Activated CD4-positive, alpha-beta T cell treated with anti-CD3 and anti-CD28 coated beads, Interleukin-2, amount 10 ng/mL, durations not matched to agents 24 days and 14 days (primary cell): ENCODE results near the gene HCFC2. TPM values are rescaled to one million over a fixed set of nuclear protein-coding genes. Genes with fewer than 3 reads are reported as not detected.

Experiments used
- DNase-seq: peaks from one replicate; pipeline ENCODE4 v3.0.0; 2022
- H3K27ac Mint-ChIP-seq: one replicate; pipeline ENCODE4 v1.8.0; 2022; ENCODE audit warnings: mild to moderate bottlenecking, mixed read lengths
- H3K27me3 Mint-ChIP-seq: one replicate; pipeline ENCODE4 v1.8.0; 2022; ENCODE audit warnings: mixed read lengths
- H3K36me3 Mint-ChIP-seq: one replicate; pipeline ENCODE4 v1.8.0; 2022; ENCODE audit warnings: low read depth, mild to moderate bottlenecking, mixed read lengths
- H3K4me1 Mint-ChIP-seq: one replicate; pipeline ENCODE4 v1.8.0; 2021; ENCODE audit warnings: mixed read lengths
- H3K4me3 Mint-ChIP-seq: one replicate; pipeline ENCODE4 v1.8.0; 2022; ENCODE audit warnings: mild to moderate bottlenecking, moderate library complexity, mixed read lengths
- H3K9me3 Mint-ChIP-seq: one replicate; pipeline ENCODE4 v1.8.0; 2021; ENCODE audit warnings: mixed read lengths
- intact Hi-C: fragments of 100-400 bp; cut with micrococcal nuclease; formaldehyde crosslinking; loops from one replicate; pipeline ENCODE4 v1.15.1; 2023
- total RNA-seq: library from RNA; stranded (reverse); gene quantifications from 2 replicates; pipeline ENCODE4 v1.2.3, GENCODE V29; 2022

HCFC2 gene
- total RNA-seq, 1 donor from 2014 or later: 8.2 TPM

DNA sequence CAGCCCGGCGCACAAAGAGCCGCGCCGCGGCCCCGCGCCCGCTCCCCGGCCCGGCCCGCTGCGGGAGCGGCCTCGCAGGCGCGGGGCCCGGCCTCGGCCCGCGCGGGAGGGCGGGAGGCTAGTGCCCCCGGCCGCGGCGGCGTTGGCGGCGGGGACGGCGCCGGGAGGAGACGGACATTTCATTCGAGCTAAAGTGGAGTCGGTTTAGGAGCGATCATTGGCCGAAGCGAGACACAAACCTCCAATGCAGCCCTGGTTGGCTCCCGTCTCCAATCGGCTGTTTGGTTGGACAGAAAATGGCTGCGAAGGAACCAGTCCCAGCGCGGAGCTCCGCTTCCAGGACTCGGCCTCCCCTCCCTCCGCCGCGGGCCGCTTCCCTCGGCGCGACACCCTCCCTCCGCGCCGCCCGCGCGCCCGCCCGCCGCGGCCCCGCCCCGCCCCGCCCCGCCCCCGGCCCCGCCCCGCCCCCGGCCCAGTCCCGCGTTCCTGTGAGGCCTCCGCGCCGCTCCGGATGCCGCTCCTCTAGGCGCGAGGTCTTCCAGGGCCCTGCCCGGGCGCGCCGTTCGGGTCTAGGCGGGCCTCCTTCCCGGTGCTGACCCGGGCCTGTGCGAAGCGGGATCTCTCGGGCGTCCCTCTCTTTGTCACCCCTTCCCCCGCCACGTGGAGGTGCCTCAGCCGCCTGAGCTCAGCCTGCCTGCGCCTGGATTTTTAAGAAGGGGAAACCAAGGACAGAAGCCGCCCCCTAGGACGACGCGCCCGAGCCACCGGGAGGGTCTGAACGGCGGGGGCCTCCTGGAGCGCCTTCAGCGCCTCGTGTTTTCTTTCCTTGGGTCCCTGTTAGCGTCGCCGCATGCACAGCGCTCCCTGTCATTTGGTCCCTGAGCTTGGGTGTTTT is 73.8 kb downstream of the HCFC2 start, which contains the start of gene NFYB:
Gene NFYB, minus strand, starts transcription at position 309 of the 895 bp plus-strand sequence. CDS start 2,757 bp downstream, outside the sequence.
- intact Hi-C loops: loop anchor here (1.0 to 5.0 kb wide), 7 partner anchors 74 to 969 kb away; partner anchors contain the start of genes EID3, HCFC2, HSP90B1 and TDG
- Mint-ChIP-seq H3K9me3 (no peaks in the 10 kb centered on the region), H3K27ac (peak within 1 kb of the TSS; percentile 91), H3K27me3 (peaks cover 17% of the 10 kb centered on the region), H3K36me3 (no peaks in the 10 kb centered on the region), H3K4me1 (peaks cover 16% of the 10 kb centered on the region), H3K4me3 (peak within 1 kb of the TSS; percentile 87)
- peak; percentile 98 for DNase-seq

DNA sequence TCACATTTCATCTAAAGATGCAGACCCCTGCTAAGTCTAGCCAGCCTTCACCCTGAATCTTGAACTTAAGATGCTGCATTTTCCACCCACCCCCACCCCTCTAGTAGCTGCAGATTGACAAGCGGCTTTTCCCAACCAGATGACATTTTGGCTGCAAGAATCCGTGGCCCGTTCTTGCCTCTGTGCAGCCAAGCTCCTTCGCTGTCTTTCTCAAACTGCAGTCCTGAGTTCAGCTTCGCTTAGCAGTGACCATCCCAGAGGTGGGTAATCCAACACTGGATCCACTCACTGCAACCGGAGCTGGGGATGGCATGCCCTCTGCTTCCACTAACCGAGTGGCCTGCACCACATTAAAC is 74.4 kb downstream of the HCFC2 start:
- Mint-ChIP-seq H3K4me3 (peak overlapping the region; percentile 56), H3K4me1 (peaks cover 16% of the 10 kb centered on the region), H3K36me3 (no peaks in the 10 kb centered on the region), H3K27me3 (peaks cover 23% of the 10 kb centered on the region), H3K27ac (peak overlapping the region; percentile 42), H3K9me3 (no peaks in the 10 kb centered on the region)
- DNase-seq: peak; percentile 58
- intact Hi-C loops: loop anchor here (1.0 to 5.0 kb wide), 6 partner anchors 74 to 969 kb away; partner anchors contain the start of genes EID3, HCFC2, TDG and TXNRD1

DNA sequence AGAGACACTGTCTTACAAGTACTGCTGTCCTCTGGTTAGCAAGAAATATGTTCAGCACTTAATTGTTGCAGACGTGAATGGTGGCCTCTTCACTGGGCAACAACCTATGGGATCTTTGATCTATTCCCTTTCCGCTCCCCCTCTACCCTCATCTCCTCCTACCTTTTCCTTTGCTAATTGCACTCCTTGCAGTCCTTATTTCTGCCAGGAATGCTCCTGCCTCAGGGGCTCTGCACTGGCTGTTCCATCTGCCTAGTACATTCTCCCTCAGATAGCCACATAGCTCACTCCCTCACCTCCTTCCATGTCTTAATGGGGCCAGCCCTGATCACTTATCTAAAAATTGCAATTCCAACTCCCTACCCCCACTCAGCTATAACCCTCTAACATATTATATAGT is 78.2 kb downstream of the HCFC2 start:
- peak; percentile 48 for DNase-seq
- peaks cover 39% of the 10 kb centered on the region for H3K27me3 Mint-ChIP-seq
- intact Hi-C loops: no loop called here
- peaks cover 3% of the 10 kb centered on the region for H3K4me1 Mint-ChIP-seq
- H3K36me3 Mint-ChIP-seq: no peaks in the 10 kb centered on the region
- no peak overlapping the region for H3K27ac Mint-ChIP-seq
- H3K4me3 Mint-ChIP-seq: no peak overlapping the region
- H3K9me3 Mint-ChIP-seq: no peaks in the 10 kb centered on the region

DNA sequence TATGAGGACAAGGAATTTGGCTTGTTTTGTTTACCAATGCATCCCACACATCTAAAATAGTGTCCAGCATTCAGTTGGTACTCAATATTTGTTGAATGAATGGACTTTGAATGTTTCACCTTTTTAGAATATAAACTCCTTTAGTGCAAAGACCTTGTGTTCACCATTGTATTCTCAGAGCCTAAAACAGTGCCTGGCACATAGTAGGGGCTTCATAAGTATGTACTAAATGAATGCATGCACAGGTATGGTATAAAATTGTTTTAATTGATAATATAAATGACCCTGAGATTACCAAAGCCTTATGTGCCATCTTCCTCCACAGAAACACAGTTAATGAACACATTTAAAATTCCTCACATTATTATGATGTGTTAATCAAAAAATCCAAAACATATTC is 78.7 kb downstream of the HCFC2 start:
- Mint-ChIP-seq H3K4me3 (no peak overlapping the region), H3K27me3 (peaks cover 39% of the 10 kb centered on the region), H3K9me3 (no peaks in the 10 kb centered on the region)

GRCh38 chr12:104143918-104144317 is 79.6 kb downstream of the HCFC2 start:
- Mint-ChIP-seq H3K9me3 (no peaks in the 10 kb centered on the region), H3K27ac (no peak overlapping the region), H3K4me3 (no peak overlapping the region), H3K27me3 (peaks cover 46% of the 10 kb centered on the region), H3K36me3 (no peaks in the 10 kb centered on the region), H3K4me1 (peaks cover 2% of the 10 kb centered on the region)
- intact Hi-C loops: no loop called here
- no peak for DNase-seq

More for the DNA sequence above, 78.7 kb downstream of the HCFC2 start:
- intact Hi-C loops: no loop called here
- H3K36me3 Mint-ChIP-seq: no peaks in the 10 kb centered on the region
- no peak for DNase-seq
- no peak overlapping the region for H3K27ac Mint-ChIP-seq
- H3K4me1 Mint-ChIP-seq: peaks cover 3% of the 10 kb centered on the region

GRCh38 chr12:104147346-104147745 is 83.0 kb downstream of the HCFC2 start:
- no peaks in the 10 kb centered on the region for H3K4me1 Mint-ChIP-seq
- H3K36me3 Mint-ChIP-seq: no peaks in the 10 kb centered on the region
- DNase-seq: no peak
- H3K4me3 Mint-ChIP-seq: no peak overlapping the region
- H3K27me3 Mint-ChIP-seq: peaks cover 48% of the 10 kb centered on the region
- intact Hi-C loops: no loop called here
- H3K9me3 Mint-ChIP-seq: no peaks in the 10 kb centered on the region
- no peak overlapping the region for H3K27ac Mint-ChIP-seq

- no peak for DNase-seq
- H3K27me3 Mint-ChIP-seq: peaks cover 31% of the 10 kb centered on the region
- intact Hi-C loops: no loop called here
- H3K9me3 Mint-ChIP-seq: no peaks in the 10 kb centered on the region
- H3K4me3 Mint-ChIP-seq: no peak overlapping the region
- H3K36me3 Mint-ChIP-seq: no peaks in the 10 kb centered on the region
- H3K4me1 Mint-ChIP-seq: peaks cover 8% of the 10 kb centered on the region
- H3K27ac Mint-ChIP-seq: no peak overlapping the region
Observed at GRCh38 chr12:104150416-104150815, 86.1 kb downstream of the HCFC2 start.

GRCh38 chr12:104152685-104153241 is 88.4 kb downstream of the HCFC2 start:
- peaks cover 22% of the 10 kb centered on the region for H3K27me3 Mint-ChIP-seq
- intact Hi-C loops: no loop called here
- H3K4me3 Mint-ChIP-seq: no peak overlapping the region
- DNase-seq: no peak
- no peak overlapping the region for H3K27ac Mint-ChIP-seq
- peaks cover 8% of the 10 kb centered on the region for H3K4me1 Mint-ChIP-seq
- no peaks in the 10 kb centered on the region for H3K36me3 Mint-ChIP-seq
- no peaks in the 10 kb centered on the region for H3K9me3 Mint-ChIP-seq

DNA sequence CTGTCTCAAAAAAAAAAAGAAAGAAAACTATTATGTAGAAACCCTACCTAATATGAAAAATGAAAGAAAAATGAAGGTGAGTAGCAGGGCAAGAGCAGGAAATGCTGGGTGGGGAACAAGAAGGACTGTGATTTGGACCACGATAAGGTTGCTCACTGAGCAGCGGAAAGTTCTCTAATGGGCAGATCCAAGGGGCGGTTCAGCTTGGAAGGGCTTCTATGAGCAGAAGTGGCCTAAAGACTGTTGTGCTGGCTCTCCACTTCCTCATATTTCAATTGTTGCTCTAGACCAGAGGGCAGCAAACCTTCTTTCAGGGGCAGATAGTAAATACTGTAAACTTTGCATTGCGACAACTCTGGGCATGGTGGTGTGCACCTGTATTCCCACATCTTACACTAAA is 90.0 kb downstream of the HCFC2 start:
- no peak for DNase-seq
- Mint-ChIP-seq H3K27ac (no peak overlapping the region), H3K9me3 (no peaks in the 10 kb centered on the region), H3K4me3 (no peak overlapping the region), H3K4me1 (peaks cover 8% of the 10 kb centered on the region), H3K36me3 (no peaks in the 10 kb centered on the region), H3K27me3 (peaks cover 13% of the 10 kb centered on the region)
- intact Hi-C loops: no loop called here

GRCh38 chr12:104154806-104155205 is 90.5 kb downstream of the HCFC2 start:
- intact Hi-C loops: no loop called here
- Mint-ChIP-seq H3K4me3 (no peak overlapping the region), H3K36me3 (no peaks in the 10 kb centered on the region), H3K4me1 (peaks cover 8% of the 10 kb centered on the region), H3K27ac (no peak overlapping the region), H3K9me3 (no peaks in the 10 kb centered on the region), H3K27me3 (peaks cover 9% of the 10 kb centered on the region)
- no peak for DNase-seq

Other genes with a start within 250 kb of the HCFC2 start
- gene NT5DC3, start 223.3 kb upstream of the HCFC2 start, total RNA-seq: 12.3 and 14.9 TPM in 2 replicates
- gene HSP90B1, start 134.1 kb upstream of the HCFC2 start, total RNA-seq: 449 and 457 TPM in 2 replicates
- 74.5 and 76.4 TPM in 2 replicates for gene TDG, start 98.7 kb upstream of the HCFC2 start, total RNA-seq
- 0.31 TPM in 1 of 2 replicates, not detected in the other for gene GLT8D2, start 14.3 kb upstream of the HCFC2 start, total RNA-seq
- gene NFYB, start 73.7 kb downstream of the HCFC2 start, total RNA-seq: 25.4 and 28.6 TPM in 2 replicates
- 99.6 and 99.7 TPM in 2 replicates for gene TXNRD1, start 151.2 kb downstream of the HCFC2 start, total RNA-seq
- 9.0 and 9.7 TPM in 2 replicates for gene EID3, start 239.2 kb downstream of the HCFC2 start, total RNA-seq